T-helper 22 cell (primary cell): ENCODE measurements around the gene S1PR2.
"Not testable (repeated sequence)": the region's sequence is repeated elsewhere in the genome, so short reads cannot be mapped to it uniquely, and the experiment has no call there.

Experiments used
- DNase-seq: peaks from one replicate; pipeline ENCODE4 v3.0.0-alpha.2; 2020; ENCODE audit warnings: low read depth

The S1PR2 gene

GRCh38 chr19:10224337-10224736 is 6.8 kb downstream of the S1PR2 start:
- DNase-seq: no peak

- DNase-seq: no peak
Observed at GRCh38 chr19:10223488-10224213, 7.5 kb downstream of the S1PR2 start.

DNA sequence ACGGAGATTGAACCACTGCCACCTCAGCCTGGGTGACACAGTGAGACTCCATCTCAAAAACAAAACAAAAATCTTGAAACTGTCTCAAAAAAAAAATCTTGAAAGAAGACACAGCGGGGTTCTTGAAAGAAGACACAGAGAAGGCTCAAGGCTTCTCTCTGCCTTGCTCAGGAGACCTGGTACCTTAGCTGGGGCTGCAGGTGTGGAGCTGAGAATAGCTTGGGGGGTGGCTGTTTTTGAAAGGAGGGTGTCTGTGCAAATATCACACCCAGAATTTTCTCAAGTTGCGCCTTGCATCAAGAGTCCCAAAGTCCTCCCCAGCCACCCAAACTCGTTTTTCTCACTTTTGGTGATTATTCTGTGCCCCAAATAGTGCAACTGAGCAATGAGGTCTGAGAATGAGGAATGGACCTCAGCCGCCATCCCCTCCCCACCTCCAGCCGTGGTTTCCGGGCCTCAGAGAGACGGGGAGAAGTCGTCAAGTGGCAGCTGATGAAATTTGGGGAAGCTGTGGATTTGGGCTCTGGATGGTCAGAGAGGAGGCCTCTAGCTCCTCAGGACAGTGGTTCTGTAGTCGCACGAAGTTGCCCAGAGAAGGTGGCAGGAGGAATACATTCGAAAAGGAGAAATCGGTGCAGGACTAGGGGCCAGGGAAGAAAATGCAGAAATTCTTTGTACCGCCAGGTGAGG is 8.8 kb downstream of the S1PR2 start:
- DNase-seq: no peak

DNA sequence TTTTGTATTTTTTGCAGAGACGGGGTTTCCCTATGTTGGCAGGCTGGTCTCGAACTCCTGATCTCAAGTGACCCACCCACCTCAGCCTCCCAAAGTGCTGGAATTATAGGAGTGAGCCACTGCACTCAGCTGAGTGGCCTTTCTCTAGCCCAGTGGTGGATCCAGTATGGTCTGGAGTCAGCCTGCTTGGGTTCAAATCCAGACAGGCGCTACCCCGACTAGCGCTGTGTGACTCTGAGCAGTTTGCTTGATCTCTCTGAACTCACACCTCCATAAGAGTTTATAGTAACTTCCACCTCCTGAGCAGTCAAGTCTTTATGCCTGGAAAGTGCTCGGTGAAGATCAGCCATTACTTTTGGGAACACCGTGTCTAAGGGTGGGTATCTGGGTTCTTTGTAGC is 10.4 kb downstream of the S1PR2 start:
- no peak for DNase-seq

- DNase-seq: peak; percentile 36
Observed at GRCh38 chr19:10219678-10220077, 11.5 kb downstream of the S1PR2 start.

DNA sequence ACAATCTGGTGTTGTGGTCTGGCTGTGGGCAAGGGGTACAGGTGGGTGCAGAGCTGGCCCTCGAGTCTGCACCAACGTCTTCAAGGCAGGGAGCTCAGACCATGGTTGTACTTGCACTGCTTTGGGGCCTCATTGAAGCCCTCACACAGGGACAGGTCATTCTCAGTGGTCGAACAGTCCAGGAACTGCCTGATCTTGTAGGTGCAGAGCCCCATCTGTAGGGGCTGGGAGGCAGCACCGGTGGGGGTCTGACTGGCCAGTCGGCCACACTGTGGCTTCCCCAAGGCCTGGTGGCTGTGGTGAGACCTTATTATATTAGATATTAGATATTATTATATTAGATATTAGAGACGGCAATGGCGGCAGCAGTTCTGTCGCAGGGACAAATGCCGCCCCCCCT is 14.0 kb downstream of the S1PR2 start:
- no peak for DNase-seq

DNA sequence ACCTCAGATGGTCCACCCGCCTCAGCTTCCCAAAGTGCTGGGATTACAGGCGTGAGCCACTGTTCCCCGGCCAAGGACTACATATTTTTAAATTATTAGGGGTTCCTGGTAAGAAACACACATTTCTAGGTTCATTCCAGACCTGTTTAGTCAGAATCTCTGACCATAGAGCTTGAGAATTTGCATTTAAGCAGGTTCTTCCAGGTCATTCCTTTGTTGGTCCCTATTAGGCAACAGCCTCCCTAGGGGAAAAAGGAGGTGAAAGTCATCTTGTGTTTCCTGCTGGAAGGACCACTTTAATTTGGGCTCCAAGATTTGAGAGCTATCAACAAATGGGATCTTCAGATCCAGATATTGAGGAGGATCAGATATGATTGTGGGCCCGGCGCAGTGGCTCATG is 16.3 kb downstream of the S1PR2 start:
- no peak for DNase-seq

- DNase-seq: no peak
Observed at GRCh38 chr19:10211691-10212090, 19.4 kb downstream of the S1PR2 start.

- DNase-seq: no peak
Observed at GRCh38 chr19:10211061-10211460, 20.1 kb downstream of the S1PR2 start.

GRCh38 chr19:10209315-10209714 is 21.8 kb downstream of the S1PR2 start:
- no peak for DNase-seq

DNA sequence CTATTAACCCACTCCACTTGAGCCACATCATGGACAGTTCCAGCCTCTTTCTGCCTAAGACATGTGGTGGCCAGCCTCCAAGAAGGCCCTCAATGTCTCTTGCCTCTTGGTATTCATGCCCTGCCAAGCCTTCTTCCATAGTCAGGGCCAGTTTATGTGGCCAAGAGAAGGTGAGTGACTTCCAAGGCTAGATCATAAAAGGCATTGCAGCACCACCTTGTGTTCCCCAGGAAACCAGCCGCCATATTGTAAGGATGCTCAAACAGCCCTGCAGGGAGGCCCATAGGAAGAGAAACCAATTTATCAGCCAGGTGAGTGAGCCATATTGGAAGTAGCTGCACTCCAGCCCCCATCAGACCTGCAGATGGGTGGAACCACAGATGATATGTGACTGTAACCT is 24.1 kb downstream of the S1PR2 start:
- no peak for DNase-seq

DNA sequence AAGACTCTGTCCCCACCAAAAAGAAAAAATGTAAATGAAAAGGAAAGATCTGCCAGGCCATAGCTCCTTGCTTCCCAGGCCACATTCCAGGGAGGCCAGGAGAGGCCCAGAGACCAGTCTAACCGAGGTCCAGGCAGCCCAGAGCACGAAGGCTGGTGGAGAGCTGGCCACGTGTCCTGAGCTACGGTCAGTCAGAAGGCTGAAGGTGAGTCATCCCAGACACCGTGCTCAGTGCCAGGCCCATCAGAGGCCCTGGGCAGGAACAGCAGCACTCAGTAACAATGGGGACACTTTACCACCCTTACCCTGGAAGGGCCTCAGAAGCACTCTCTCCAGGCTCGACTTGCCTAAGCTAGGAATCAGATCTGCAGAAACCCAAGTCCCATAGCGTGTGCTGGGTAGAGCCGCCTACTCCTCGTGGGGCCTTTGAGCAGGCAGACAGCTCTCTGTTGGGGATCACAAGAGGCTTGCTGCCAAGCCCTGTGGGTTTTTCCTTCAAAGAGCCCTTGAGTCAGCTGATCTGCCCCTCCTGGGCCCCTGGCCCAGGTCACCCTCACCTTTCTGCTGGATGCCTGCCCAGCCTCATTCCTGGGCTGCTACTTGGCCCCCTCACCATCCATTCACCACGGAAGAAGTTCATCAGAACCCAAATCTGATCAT is 24.8 kb downstream of the S1PR2 start:
- no peak for DNase-seq

- no peak for DNase-seq
Observed at GRCh38 chr19:10205636-10206035, 25.5 kb downstream of the S1PR2 start.

GRCh38 chr19:10203686-10204085 is 27.4 kb downstream of the S1PR2 start:
- no peak for DNase-seq

DNA sequence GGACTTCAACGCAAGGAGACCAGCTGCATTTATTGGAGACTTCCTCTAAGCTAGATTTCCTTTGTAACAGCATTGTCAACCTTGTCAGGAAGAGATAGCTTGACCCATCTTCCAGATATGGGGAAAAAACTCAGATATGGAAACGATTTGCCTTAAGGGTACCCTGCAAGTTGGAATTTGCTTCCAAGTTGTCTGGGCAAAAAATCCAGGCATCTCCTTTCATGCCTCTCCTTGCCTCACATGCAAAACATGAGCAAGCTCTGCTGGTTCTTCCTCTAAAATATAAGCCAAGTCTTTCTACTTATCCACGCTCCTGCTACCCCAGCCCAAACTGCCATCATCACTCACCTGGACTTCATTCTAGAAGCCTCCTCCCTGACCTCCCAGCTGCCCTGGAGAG is 30.0 kb downstream of the S1PR2 start:
- DNase-seq: no peak

- DNase-seq: not testable (repeated sequence)
Observed at GRCh38 chr19:10200101-10200500, 31.0 kb downstream of the S1PR2 start.

DNA sequence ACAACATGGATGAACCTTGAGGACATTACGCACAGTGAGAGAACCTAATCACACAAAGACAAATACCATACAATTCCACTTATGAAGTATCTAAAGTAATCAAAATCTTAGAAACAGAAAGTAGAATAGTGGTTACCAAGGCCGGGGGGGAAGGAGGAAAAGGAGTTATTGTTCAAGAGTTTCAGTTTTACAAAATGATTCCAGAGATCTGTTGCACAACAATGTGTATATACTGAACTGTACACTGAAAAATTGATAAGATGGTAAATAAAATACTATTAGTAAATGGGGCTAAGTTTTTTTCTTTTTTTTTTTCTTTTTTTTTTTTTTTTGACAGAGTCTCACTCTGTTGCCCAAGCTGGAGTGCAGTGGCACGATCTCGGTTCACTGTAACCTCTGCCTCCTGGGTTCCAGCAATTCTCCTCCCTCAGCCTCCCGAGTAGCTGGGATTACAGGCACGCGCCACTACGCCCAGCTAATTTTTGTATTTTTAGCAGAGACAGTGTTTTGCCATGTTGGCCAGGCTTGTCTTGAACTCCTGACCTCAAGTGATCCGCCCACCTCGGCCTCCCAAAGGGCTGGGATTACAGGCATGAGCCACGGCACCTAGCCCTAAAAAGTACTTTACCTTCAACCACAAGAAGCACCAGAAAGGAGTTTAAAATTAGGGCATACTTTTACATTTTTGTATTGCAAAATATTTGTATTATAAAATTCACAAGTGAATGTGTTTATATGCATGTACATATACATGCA is 32.1 kb downstream of the S1PR2 start:
- not testable (repeated sequence) for DNase-seq

DNA sequence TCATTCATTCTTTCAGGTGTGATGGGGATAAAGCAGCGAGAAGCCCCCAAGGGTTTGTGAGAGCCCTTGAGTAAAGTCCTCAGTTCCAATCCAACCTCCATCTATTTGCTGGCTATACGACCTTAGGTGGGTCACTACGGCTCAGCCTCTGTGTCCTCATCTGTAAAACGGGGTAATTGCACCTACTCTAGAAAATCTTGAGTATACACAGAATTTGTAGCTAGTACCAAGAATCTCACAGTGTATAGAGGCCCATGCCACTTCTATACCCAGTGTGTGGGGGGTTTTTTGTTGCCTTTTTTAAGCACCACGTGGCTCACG is 36.0 kb downstream of the S1PR2 start:
- DNase-seq: no peak

DNA sequence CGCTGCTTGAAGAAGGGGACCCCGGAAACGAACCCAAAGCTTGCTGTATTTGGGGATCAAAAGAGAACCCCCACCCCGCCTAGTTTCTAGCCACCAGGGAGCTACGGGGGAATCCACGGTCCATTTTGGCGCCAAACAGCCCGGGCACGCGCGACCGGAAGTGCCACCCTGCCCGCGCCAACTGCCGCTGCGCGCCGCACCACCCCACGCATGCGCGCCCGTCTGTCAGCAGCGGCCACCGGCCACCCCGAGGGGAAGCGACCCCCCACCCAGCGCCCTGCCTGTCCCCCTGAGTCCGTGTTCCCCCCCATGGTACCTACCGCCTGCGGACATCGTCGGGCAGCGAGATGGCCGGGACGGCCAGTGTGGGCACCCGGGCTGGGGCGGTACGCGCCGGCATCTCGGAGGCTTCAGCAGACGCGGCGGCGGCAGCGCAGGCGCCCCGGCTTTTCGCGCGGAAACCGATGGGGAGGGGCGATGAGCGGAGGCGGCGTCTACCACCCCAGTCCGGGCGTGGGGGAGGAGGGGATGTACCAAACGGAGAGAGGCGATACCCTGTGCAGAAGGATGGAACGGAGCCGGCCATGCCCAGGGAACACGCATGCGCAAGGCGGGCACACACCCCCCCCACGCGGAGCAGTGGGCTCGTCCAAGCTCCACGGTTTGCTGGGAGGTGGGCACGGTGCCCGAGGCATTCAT is 36.5 kb downstream of the S1PR2 start, which contains the start of gene DNMT1:
DNMT1 (minus strand) TSS at position 454 of the 699 bp plus-strand sequence; CDS start at position 400, 54 bp downstream.
- peak; percentile 88 for DNase-seq

GRCh38 chr19:10193790-10194499 is 37.2 kb downstream of the S1PR2 start:
- DNase-seq: no peak

- DNase-seq: no peak
Observed at GRCh38 chr19:10192922-10193321, 38.2 kb downstream of the S1PR2 start.
